Esophagus muscularis mucosa (tissue), 4 donors: ENCODE measurements around the gene ZNF264.

Experiments
- EP300 ChIP-seq: sonication (generic); formaldehyde crosslinking; IDR thresholded peaks from one replicate; pipeline ENCODE4 v1.6.1; 2017; ENCODE audit warnings: antibody characterized with exemption
- POLR2A ChIP-seq: fragments of 450-650 bp; IDR thresholded peaks from one replicate; pipeline ENCODE4 v1.6.1; 2017; ENCODE audit warnings: antibody characterized with exemption, moderate library complexity, mild to moderate bottlenecking, low read depth
- POLR2AphosphoS5 ChIP-seq, 2 donors: sonication (generic); formaldehyde crosslinking; IDR thresholded peaks; one replicate each; pipeline ENCODE4 v1.6.1; 2017; ENCODE audit warnings: antibody characterized with exemption in 2 of 2
- TF ChIP-seq, protein P1 (sequence below), 3 experiments: fragments of 200-600 bp in 2 of 3; fragments of 450-650 bp in 1 of 3; sonication (generic) in 2 of 3; IDR thresholded peaks; one replicate each; pipeline ENCODE4 v1.5.1; 2017 to 2019; ENCODE audit warnings: antibody characterized with exemption in 3 of 3, mild to moderate bottlenecking in 2 of 3, moderate library complexity in 1 of 3

DNA sequence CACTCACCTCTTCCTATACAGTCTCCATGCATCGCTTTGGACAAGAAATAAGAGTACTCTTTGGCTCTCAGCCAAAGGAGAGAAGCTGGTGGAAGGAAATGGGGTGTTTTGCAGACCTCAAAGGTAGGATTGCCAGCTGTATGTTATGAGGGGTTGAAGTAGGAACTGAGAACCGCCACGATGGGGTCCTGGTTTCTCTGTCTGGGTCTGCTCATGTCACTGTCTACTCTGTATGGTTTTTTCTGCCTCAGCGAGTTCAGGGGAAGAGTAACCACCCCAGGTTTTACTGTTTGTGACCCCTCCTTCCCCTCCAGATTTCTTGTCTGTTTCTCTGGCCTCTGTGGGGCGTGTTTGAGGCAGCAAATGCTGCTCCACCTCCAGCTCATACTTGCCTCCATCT is 53.2 kb downstream of the ZNF264 start:
- TF ChIP-seq, protein P1, sequence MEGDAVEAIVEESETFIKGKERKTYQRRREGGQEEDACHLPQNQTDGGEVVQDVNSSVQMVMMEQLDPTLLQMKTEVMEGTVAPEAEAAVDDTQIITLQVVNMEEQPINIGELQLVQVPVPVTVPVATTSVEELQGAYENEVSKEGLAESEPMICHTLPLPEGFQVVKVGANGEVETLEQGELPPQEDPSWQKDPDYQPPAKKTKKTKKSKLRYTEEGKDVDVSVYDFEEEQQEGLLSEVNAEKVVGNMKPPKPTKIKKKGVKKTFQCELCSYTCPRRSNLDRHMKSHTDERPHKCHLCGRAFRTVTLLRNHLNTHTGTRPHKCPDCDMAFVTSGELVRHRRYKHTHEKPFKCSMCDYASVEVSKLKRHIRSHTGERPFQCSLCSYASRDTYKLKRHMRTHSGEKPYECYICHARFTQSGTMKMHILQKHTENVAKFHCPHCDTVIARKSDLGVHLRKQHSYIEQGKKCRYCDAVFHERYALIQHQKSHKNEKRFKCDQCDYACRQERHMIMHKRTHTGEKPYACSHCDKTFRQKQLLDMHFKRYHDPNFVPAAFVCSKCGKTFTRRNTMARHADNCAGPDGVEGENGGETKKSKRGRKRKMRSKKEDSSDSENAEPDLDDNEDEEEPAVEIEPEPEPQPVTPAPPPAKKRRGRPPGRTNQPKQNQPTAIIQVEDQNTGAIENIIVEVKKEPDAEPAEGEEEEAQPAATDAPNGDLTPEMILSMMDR (IDR thresholded peaks at IDR 0.05), result no peak
- no peak for TF ChIP-seq POLR2A
- TF ChIP-seq EP300, result no peak
- TF ChIP-seq POLR2AphosphoS5 (IDR thresholded peaks at IDR 0.05), result no peak
